CD4-positive, CD25-positive, alpha-beta regulatory T cell (primary cell): ENCODE data around the gene NCKAP5. TPM values are rescaled to one million over a fixed set of nuclear protein-coding genes. Genes with fewer than 3 reads are reported as not detected.

ENCODE experiments used
- ATAC-seq, 2 donors: fragments of 150-1000 bp; cut with Tn5 transposase; one replicate each; pipeline ENCODE4 v1.10.0; 2021; ENCODE audit warnings: low read depth in 2 of 2, moderate number of reproducible peaks in 2 of 2, moderate library complexity in 1 of 2
- DNase-seq, 3 donors: peaks; one replicate each; pipeline versions ENCODE4 v3.0.0 to v3.0.0-alpha.2; 2012 to 2022; ENCODE audit warnings: mixed read lengths in 1 of 3
- H3K27ac ChIP-seq: one replicate; pipeline ENCODE4 v1.7.0; 2013; ENCODE audit warnings: mild to moderate bottlenecking, low read length; ENCODE audit not compliant: insufficient read depth, poor library complexity, severe bottlenecking
- H3K27me3 ChIP-seq: one replicate; pipeline ENCODE4 v1.7.0; 2013; ENCODE audit warnings: low read length; ENCODE audit not compliant: control insufficient read depth, insufficient read depth
- H3K36me3 ChIP-seq: one replicate; pipeline ENCODE4 v1.7.0; 2013; ENCODE audit warnings: mild to moderate bottlenecking, low read length, moderate library complexity; ENCODE audit not compliant: control insufficient read depth, insufficient read depth
- H3K4me1 ChIP-seq: 2 replicates; pipeline ENCODE4 v1.7.0; 2013; ENCODE audit warnings: mild to moderate bottlenecking, low read length; ENCODE audit not compliant: insufficient read depth, control insufficient read depth, poor library complexity, severe bottlenecking
- H3K4me3 ChIP-seq: one replicate; pipeline ENCODE4 v1.7.0; 2013; ENCODE audit warnings: low read depth, mild to moderate bottlenecking, low read length, moderate library complexity
- H3K9me3 ChIP-seq, 2 experiments: 1 replicate in 1 of 2; 2 replicates in 1 of 2; pipeline ENCODE4 v1.7.0; 2013; ENCODE audit warnings: low read length in 2 of 2, mild to moderate bottlenecking in 1 of 2, moderate library complexity in 1 of 2; ENCODE audit not compliant: control insufficient read depth in 2 of 2
- H3K27ac Mint-ChIP-seq, 3 donors: one replicate each; pipeline ENCODE4 v1.8.0; 2020 to 2022; ENCODE audit warnings: mild to moderate bottlenecking in 3 of 3, mixed read lengths in 3 of 3, moderate library complexity in 2 of 3
- H3K27me3 Mint-ChIP-seq: one replicate; pipeline ENCODE4 v1.8.0; 2022; ENCODE audit warnings: mild to moderate bottlenecking, mixed read lengths
- H3K36me3 Mint-ChIP-seq: one replicate; pipeline ENCODE4 v1.8.0; 2020; ENCODE audit warnings: mixed read lengths
- H3K4me1 Mint-ChIP-seq, 4 donors: one replicate each; pipeline ENCODE4 v1.8.0; 2020 to 2022; ENCODE audit warnings: mixed read lengths in 4 of 4, mild to moderate bottlenecking in 1 of 4
- H3K4me3 Mint-ChIP-seq, 4 donors: one replicate each; pipeline ENCODE4 v1.8.0; 2020 to 2022; ENCODE audit warnings: mild to moderate bottlenecking in 4 of 4, mixed read lengths in 4 of 4, moderate library complexity in 3 of 4
- H3K9me3 Mint-ChIP-seq, 7 donors: one replicate each; pipeline ENCODE4 v1.8.0; 2020 to 2022; ENCODE audit warnings: mixed read lengths in 7 of 7, mild to moderate bottlenecking in 3 of 7, moderate library complexity in 2 of 7
- polyA plus RNA-seq, 4 donors: library from polyadenylated mRNA; unstranded; fragments of 300-500 nt; fragmentation: Illumina TruSeq; gene quantifications; one replicate each; pipeline ENCODE4 v1.2.3, GENCODE V29; 2021
- total RNA-seq: library from RNA; stranded (reverse); gene quantifications from one replicate; pipeline ENCODE4 v1.2.3, GENCODE V29; 2022

The NCKAP5 gene
- total and polyA plus RNA-seq, 5 donors from 2014 or later: not detected

DNA sequence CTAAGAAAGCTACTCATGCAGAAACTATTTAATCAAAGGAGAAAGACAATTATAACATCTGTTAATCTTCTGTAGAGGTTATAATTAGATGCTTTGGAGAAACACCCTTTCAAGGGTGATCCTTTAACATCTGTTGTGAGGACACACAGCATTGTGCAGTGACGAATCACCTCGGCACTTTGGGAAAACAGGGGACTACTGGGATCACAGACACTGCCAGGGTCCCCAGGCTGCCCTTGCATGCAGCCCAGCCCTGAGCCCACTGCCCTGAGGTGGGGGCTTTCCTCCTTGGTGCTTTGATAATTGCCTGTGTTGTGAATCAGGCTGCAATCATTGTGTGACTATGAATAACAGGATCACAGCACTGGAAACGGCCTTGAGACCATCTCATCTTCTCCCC is 10.6 kb downstream of the NCKAP5 start:
- Histone ChIP-seq H3K36me3 (no peaks in the 10 kb centered on the region), H3K4me3 (no peak overlapping the region), H3K27ac (no peak overlapping the region), H3K4me1 (no peaks in the 10 kb centered on the region), H3K9me3 (no peaks in the 10 kb centered on the region), H3K27me3 (no peaks in the 10 kb centered on the region)
- H3K9me3 Mint-ChIP-seq: peaks cover 0 to 3% (median 1%) of the 10 kb centered on the region in 7 donors
- no peak overlapping the region for H3K27ac Mint-ChIP-seq
- H3K36me3 Mint-ChIP-seq: no peaks in the 10 kb centered on the region
- H3K4me3 Mint-ChIP-seq: no peak overlapping the region
- H3K27me3 Mint-ChIP-seq: no peaks in the 10 kb centered on the region
- ATAC-seq (no peak), DNase-seq (no peak)
- no peaks in the 10 kb centered on the region for H3K4me1 Mint-ChIP-seq

DNA sequence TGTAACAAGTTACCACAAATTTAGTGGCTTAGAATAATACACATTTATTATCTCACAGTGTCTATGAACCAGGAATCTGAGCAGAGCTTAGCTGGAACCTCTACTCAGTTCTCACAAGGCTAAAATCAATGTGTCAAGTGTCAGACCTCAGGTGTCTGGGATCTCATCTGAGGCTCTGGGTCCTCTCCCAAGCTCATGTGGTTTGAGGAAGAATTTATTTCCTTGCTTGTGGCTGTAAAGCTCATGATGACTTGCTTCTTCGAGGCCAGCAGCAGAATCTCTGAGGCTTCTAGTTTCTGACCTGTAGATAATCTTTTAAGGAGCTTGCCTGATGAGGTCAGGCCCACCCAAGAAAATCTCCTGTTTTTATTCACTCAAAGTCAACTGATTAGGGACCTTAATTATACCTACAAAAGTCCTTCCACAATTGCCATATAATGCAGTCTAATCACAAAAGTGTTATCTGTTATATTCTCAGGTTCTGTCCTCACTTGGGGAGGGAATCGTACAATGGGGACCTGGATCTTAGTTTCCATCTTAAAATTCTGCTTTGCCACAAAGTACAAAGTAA is 14.3 kb downstream of the NCKAP5 start:
- no peak overlapping the region for H3K4me3 ChIP-seq
- Mint-ChIP-seq H3K4me3 (no peak overlapping the region), H3K36me3 (no peaks in the 10 kb centered on the region), H3K27ac (no peak overlapping the region), H3K27me3 (no peaks in the 10 kb centered on the region), H3K9me3 (peaks cover 0 to 3% (median 1%) of the 10 kb centered on the region in 7 donors), H3K4me1 (no peaks in the 10 kb centered on the region)
- ATAC-seq: no peak
- H3K9me3 ChIP-seq: no peaks in the 10 kb centered on the region
- H3K4me1 ChIP-seq: no peaks in the 10 kb centered on the region
- no peaks in the 10 kb centered on the region for H3K27me3 ChIP-seq
- no peak overlapping the region for H3K27ac ChIP-seq
- DNase-seq: no peak
- no peaks in the 10 kb centered on the region for H3K36me3 ChIP-seq

DNA sequence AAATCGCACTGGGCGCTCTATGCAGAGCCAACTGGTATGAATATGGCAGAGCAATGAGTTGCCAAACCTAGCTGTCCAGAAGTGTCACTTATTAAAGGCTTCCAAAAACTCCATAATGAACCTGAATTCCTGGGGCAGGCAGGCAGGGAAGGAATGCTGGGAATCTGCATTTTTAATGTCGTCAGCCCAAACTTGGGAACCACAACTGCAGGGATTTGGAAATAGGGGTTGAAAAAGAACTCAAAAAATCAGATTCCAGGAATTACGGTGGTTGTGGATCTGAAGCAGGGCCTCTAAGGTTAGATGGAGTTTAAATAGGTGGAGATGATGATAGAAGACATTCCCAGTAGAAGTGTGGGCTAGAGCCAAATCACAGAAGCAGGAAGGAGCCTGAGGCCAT is 15.0 kb downstream of the NCKAP5 start:
- Histone ChIP-seq H3K4me3 (no peak overlapping the region), H3K9me3 (no peaks in the 10 kb centered on the region), H3K4me1 (no peaks in the 10 kb centered on the region), H3K27ac (no peak overlapping the region), H3K36me3 (no peaks in the 10 kb centered on the region), H3K27me3 (no peaks in the 10 kb centered on the region)
- Mint-ChIP-seq H3K36me3 (no peaks in the 10 kb centered on the region), H3K9me3 (peaks cover 0 to 3% (median 1%) of the 10 kb centered on the region in 7 donors), H3K27me3 (no peaks in the 10 kb centered on the region), H3K4me1 (no peaks in the 10 kb centered on the region), H3K4me3 (no peak overlapping the region), H3K27ac (no peak overlapping the region)
- ATAC-seq (no peak), DNase-seq (no peak)

DNA sequence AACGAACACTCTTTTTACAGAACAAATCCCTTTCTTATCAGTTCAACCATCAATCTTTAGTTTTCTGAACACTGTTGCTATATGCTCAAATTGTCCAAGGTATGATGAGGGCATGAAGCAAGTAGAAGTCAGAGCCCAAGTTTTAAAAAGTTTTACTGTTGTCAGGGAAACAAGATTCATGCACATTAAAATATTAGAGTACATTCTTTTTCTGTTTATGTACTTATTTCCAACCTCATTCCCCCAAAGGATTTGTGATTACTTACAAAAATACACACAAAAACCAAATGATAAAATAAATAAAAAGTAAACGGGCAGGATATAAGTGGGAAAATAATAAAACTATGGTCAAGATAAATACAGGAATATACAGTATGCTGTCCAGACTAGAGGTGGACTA is 15.4 kb downstream of the NCKAP5 start:
- no peaks in the 10 kb centered on the region for H3K27me3 Mint-ChIP-seq
- ATAC-seq: no peak
- no peak overlapping the region for H3K27ac Mint-ChIP-seq
- no peaks in the 10 kb centered on the region for H3K4me1 Mint-ChIP-seq
- H3K4me1 ChIP-seq: no peaks in the 10 kb centered on the region
- DNase-seq: no peak
- no peaks in the 10 kb centered on the region for H3K9me3 ChIP-seq
- H3K36me3 ChIP-seq: no peaks in the 10 kb centered on the region
- peaks cover 0 to 3% (median 1%) of the 10 kb centered on the region in 7 donors for H3K9me3 Mint-ChIP-seq
- no peaks in the 10 kb centered on the region for H3K27me3 ChIP-seq
- no peak overlapping the region for H3K4me3 ChIP-seq
- H3K4me3 Mint-ChIP-seq: no peak overlapping the region
- H3K36me3 Mint-ChIP-seq: no peaks in the 10 kb centered on the region
- no peak overlapping the region for H3K27ac ChIP-seq

DNA sequence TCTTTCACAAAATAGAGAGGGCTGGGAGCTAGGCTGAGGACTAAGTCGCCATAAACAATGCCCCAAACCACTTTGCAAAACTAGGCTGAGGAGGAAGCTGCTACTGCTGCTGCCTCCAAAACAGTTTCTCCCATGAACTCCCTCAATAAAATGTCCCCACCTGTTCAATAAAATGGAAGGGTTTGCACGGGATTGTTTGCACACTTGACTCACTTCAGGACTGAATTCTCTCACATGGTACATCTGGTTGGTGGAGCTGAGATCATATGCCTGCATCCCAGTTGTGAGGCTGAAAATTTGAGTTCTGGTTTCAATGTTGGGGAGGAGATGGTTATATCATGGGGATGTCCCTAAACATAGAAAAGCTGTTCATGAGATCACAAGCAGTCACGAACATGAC is 26.5 kb downstream of the NCKAP5 start:
- H3K36me3 Mint-ChIP-seq: no peaks in the 10 kb centered on the region
- no peaks in the 10 kb centered on the region for H3K27me3 ChIP-seq
- no peaks in the 10 kb centered on the region for H3K4me1 ChIP-seq
- no peak for ATAC-seq
- H3K4me1 Mint-ChIP-seq: no peaks in the 10 kb centered on the region
- no peaks in the 10 kb centered on the region for H3K9me3 ChIP-seq
- H3K4me3 Mint-ChIP-seq: no peak overlapping the region
- H3K27ac ChIP-seq: no peak overlapping the region
- no peaks in the 10 kb centered on the region for H3K36me3 ChIP-seq
- no peak for DNase-seq
- H3K9me3 Mint-ChIP-seq: peaks cover 0 to 18% (median 2%) of the 10 kb centered on the region in 7 donors
- no peak overlapping the region for H3K27ac Mint-ChIP-seq
- no peak overlapping the region for H3K4me3 ChIP-seq
- no peaks in the 10 kb centered on the region for H3K27me3 Mint-ChIP-seq

DNA sequence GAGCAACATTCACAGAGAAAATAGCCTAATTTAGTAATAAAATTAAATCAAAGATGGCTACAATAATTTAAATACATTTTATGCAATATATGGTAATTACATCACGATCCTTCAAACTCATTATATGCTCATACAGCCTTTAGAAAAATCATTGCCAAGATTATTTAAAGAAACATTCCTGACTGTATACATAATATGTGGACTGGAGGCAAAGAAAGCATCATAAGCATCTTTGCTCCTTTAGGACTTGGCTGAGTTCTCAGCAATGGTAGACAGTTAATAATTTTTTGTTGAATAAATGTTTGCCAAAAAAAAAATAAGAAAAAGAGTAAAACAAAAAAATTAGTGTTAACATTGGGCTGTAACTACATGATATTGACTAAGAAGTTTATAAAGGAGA is 26.9 kb downstream of the NCKAP5 start:
- Histone ChIP-seq H3K27me3 (no peaks in the 10 kb centered on the region), H3K36me3 (no peaks in the 10 kb centered on the region), H3K4me3 (no peak overlapping the region), H3K4me1 (no peaks in the 10 kb centered on the region), H3K9me3 (no peaks in the 10 kb centered on the region), H3K27ac (no peak overlapping the region)
- Mint-ChIP-seq H3K27ac (no peak overlapping the region), H3K27me3 (no peaks in the 10 kb centered on the region), H3K4me3 (no peak overlapping the region), H3K9me3 (peaks cover 0 to 15% (median 2%) of the 10 kb centered on the region in 7 donors), H3K4me1 (no peaks in the 10 kb centered on the region), H3K36me3 (no peaks in the 10 kb centered on the region)
- DNase-seq (no peak), ATAC-seq (no peak)

DNA sequence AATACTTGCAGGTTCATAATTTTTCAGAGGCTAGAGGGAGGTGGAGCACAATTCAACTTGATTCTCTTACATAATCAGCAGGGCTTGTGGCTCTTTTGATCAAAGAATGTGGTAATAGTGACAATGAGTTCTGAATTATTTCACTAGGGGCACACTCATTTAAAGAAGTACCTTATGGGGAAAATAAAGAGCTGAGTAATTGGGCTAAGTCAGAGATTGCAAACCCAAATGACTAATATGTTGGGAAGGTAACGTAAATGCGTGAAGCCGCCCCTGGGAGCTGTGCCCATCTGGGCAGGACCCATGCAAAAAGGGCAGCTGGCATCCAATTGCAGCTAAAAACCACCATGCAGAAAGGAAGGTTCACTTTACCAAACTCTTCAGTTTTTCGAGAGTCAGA is 35.3 kb downstream of the NCKAP5 start:
- H3K36me3 ChIP-seq: no peaks in the 10 kb centered on the region
- ATAC-seq: no peak
- no peak overlapping the region for H3K4me3 ChIP-seq
- no peaks in the 10 kb centered on the region for H3K27me3 Mint-ChIP-seq
- no peaks in the 10 kb centered on the region for H3K4me1 Mint-ChIP-seq
- no peaks in the 10 kb centered on the region for H3K27me3 ChIP-seq
- H3K4me1 ChIP-seq: no peaks in the 10 kb centered on the region
- no peak overlapping the region for H3K4me3 Mint-ChIP-seq
- DNase-seq: no peak
- no peak overlapping the region for H3K27ac Mint-ChIP-seq
- H3K9me3 ChIP-seq: no peaks in the 10 kb centered on the region
- no peak overlapping the region for H3K27ac ChIP-seq
- H3K9me3 Mint-ChIP-seq: peaks cover 0 to 6% (median 0%) of the 10 kb centered on the region in 7 donors
- H3K36me3 Mint-ChIP-seq: no peaks in the 10 kb centered on the region

DNA sequence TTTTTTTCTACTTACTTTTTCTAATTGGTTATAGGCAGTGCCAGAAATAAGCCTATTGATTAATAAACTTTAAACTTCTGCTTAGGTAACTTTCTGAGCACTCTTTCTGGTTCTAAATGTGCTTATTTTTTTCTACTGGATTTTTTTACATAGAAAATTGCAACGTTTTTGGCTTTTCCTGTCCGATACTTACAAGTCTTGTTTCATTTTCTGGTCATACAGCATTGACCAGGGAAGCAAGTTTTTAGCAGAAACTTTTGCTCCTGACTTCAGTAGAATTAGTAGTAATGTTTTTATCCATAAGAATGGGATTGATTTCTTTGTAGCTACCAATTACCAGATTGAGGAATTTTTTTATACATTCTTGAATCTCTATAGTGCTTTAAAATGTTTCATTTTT is 36.9 kb downstream of the NCKAP5 start:
- H3K27me3 ChIP-seq: no peaks in the 10 kb centered on the region
- H3K27ac ChIP-seq: no peak overlapping the region
- Mint-ChIP-seq H3K4me3 (no peak overlapping the region), H3K4me1 (no peaks in the 10 kb centered on the region), H3K27me3 (no peaks in the 10 kb centered on the region), H3K36me3 (no peaks in the 10 kb centered on the region), H3K27ac (no peak overlapping the region), H3K9me3 (peaks cover 0 to 5% (median 0%) of the 10 kb centered on the region in 7 donors)
- H3K36me3 ChIP-seq: no peaks in the 10 kb centered on the region
- H3K4me3 ChIP-seq: no peak overlapping the region
- no peaks in the 10 kb centered on the region for H3K4me1 ChIP-seq
- ATAC-seq: no peak
- H3K9me3 ChIP-seq: no peaks in the 10 kb centered on the region
- no peak for DNase-seq
